IMR-90 (cell line): ENCODE results near the gene TIE1. TPM values are rescaled to one million over a fixed set of nuclear protein-coding genes. Genes with fewer than 3 reads are reported as not detected.

Experiments
- ATAC-seq: fragments of 200-7000 bp; cut with Tn5 transposase; 2 replicates; pipeline ENCODE4 v1.9.1; 2020; ENCODE audit warnings: low read depth, mild to moderate bottlenecking, moderate library complexity
- BruUV-seq: library from RNA; stranded (reverse); fragments of 400-500 nt; replicated peaks from 2 replicates; lab custom pipeline; 2021; lab: Mats Ljungman, UMichigan
- CTCF ChIA-PET: fragments of 300-600 bp; formaldehyde crosslinking; extraction: SDS; loops from one replicate; lab custom pipeline; 2021; ENCODE audit warnings: antibody characterized with exemption; lab: Yijun Ruan, JAX
- POLR2A ChIA-PET: fragments of 300-600 bp; sonication (Branson Sonifier 250); formaldehyde crosslinking; loops from one replicate; lab custom pipeline; 2022; ENCODE audit warnings: antibody characterized with exemption; ENCODE audit not compliant: unreplicated experiment; lab: Charles Lee
- DNase-seq: peaks from one replicate; pipeline ENCODE4 v3.0.0; 2013
- H2AFZ ChIP-seq: replicated peaks from 2 replicates; pipeline ENCODE3; 2013; ENCODE audit warnings: low read length, mild to moderate bottlenecking; ENCODE audit not compliant: poor library complexity
- H2AK5ac ChIP-seq: 2 replicates; pipeline ENCODE4 v1.6.1; 2013; ENCODE audit warnings: low read depth, low read length, inconsistent platforms
- H2AK9ac ChIP-seq: replicated peaks from 2 replicates; pipeline ENCODE3; 2013; ENCODE audit warnings: mild to moderate bottlenecking, low read depth, low read length, moderate library complexity; ENCODE audit not compliant: poor library complexity
- H2BK120ac ChIP-seq: 2 replicates; pipeline ENCODE4 v1.6.1; 2013; ENCODE audit warnings: low read depth, low read length, inconsistent platforms
- H2BK15ac ChIP-seq: 3 replicates; pipeline ENCODE4 v1.6.1; 2013; ENCODE audit warnings: low read depth, low read length, inconsistent platforms
- H2BK20ac ChIP-seq: 2 replicates; pipeline ENCODE4 v1.6.1; 2013; ENCODE audit warnings: low read depth, mild to moderate bottlenecking, inconsistent platforms, low read length, moderate library complexity
- H2BK5ac ChIP-seq: 2 replicates; pipeline ENCODE4 v1.6.1; 2013; ENCODE audit warnings: mild to moderate bottlenecking, low read depth, low read length, inconsistent platforms; ENCODE audit not compliant: poor library complexity, severe bottlenecking
- H3K14ac ChIP-seq: replicated peaks from 2 replicates; pipeline ENCODE4 v1.6.1; 2013; ENCODE audit warnings: low read depth, low read length, inconsistent platforms
- H3K18ac ChIP-seq: 2 replicates; pipeline ENCODE4 v1.6.1; 2013; ENCODE audit warnings: low read depth, low read length, control low read depth
- H3K23ac ChIP-seq: 2 replicates; pipeline ENCODE4 v1.6.1; 2013; ENCODE audit warnings: low read depth, low read length, inconsistent platforms
- H3K27ac ChIP-seq: 2 replicates; pipeline ENCODE4 v1.5.1; 2013; ENCODE audit warnings: mild to moderate bottlenecking, control low read depth, low read length; ENCODE audit not compliant: insufficient read depth
- H3K27me3 ChIP-seq: 2 replicates; pipeline ENCODE4 v1.6.1; 2013; ENCODE audit warnings: low read length; ENCODE audit not compliant: control insufficient read depth, insufficient read depth
- H3K36me3 ChIP-seq: 2 replicates; pipeline ENCODE4 v1.6.1; 2013; ENCODE audit warnings: low read length, mixed read lengths; ENCODE audit not compliant: control insufficient read depth, insufficient read depth
- H3K4ac ChIP-seq: 2 replicates; pipeline ENCODE4 v1.6.1; 2013; ENCODE audit warnings: low read depth, low read length, inconsistent platforms
- H3K4me1 ChIP-seq: 2 replicates; pipeline ENCODE4 v1.6.1; 2013; ENCODE audit warnings: low read length, mixed read lengths; ENCODE audit not compliant: control insufficient read depth, insufficient read depth
- H3K4me2 ChIP-seq: 2 replicates; pipeline ENCODE4 v1.6.1; 2013; ENCODE audit warnings: low read depth, mild to moderate bottlenecking, control low read depth, low read length, moderate library complexity
- H3K4me3 ChIP-seq: 2 replicates; pipeline ENCODE4 v1.5.1; 2013; ENCODE audit warnings: low read depth, mild to moderate bottlenecking, control low read depth, low read length, moderate library complexity; ENCODE audit not compliant: insufficient read depth
- H3K56ac ChIP-seq: 2 replicates; pipeline ENCODE4 v1.6.1; 2013; ENCODE audit warnings: low read length, inconsistent platforms; ENCODE audit not compliant: insufficient read depth; ENCODE audit errors: extremely low read depth
- H3K79me1 ChIP-seq, 2 experiments: 2 replicates each; pipeline ENCODE4 v1.6.1; 2013; ENCODE audit warnings: low read length in 2 of 2, inconsistent platforms in 1 of 2, low read depth in 1 of 2
- H3K9ac ChIP-seq: 2 replicates; pipeline ENCODE4 v1.6.1; 2013; ENCODE audit warnings: low read depth, low read length, control low read depth
- H3K9me1 ChIP-seq: 2 replicates; pipeline ENCODE4 v1.6.1; 2013; ENCODE audit warnings: low read length, inconsistent platforms; ENCODE audit not compliant: insufficient read depth
- H3K9me3 ChIP-seq: 2 replicates; pipeline ENCODE4 v1.6.1; 2013; ENCODE audit warnings: low read length; ENCODE audit not compliant: control insufficient read depth, insufficient read depth
- H4K20me1 ChIP-seq: 2 replicates; pipeline ENCODE4 v1.6.1; 2013; ENCODE audit warnings: low read length, inconsistent platforms; ENCODE audit not compliant: insufficient read depth
- H4K5ac ChIP-seq: 2 replicates; pipeline ENCODE4 v1.6.1; 2013; ENCODE audit warnings: mild to moderate bottlenecking, low read depth, low read length, control low read depth
- H4K8ac ChIP-seq, 2 experiments: 2 replicates each; pipeline ENCODE4 v1.6.1; 2013; ENCODE audit warnings: low read depth in 2 of 2, low read length in 2 of 2, control low read depth in 1 of 2, inconsistent platforms in 1 of 2
- H4K91ac ChIP-seq: 2 replicates; pipeline ENCODE4 v1.6.1; 2013; ENCODE audit warnings: low read depth, low read length, inconsistent platforms; ENCODE audit not compliant: insufficient read depth
- BHLHE40 ChIP-seq: fragments of 150-350 bp; IDR thresholded peaks from 2 replicates; pipeline ENCODE4 v1.6.1; 2016; ENCODE audit warnings: mild to moderate bottlenecking, low read depth, low read length
- CEBPB ChIP-seq: IDR thresholded peaks from 2 replicates; pipeline ENCODE4 v1.6.1; 2012; ENCODE audit warnings: low read depth, low read length, improper control_type of control experiment
- CHD1 ChIP-seq: IDR thresholded peaks from 2 replicates; pipeline ENCODE4 v1.6.1; 2012; ENCODE audit warnings: low read depth, low read length, improper control_type of control experiment
- CTCF ChIP-seq: conservative IDR thresholded peaks from 2 replicates; pipeline ENCODE4 v1.5.1; 2012; ENCODE audit warnings: mild to moderate bottlenecking, low read depth, low read length, improper control_type of control experiment
- ELK1 ChIP-seq: fragments of 150-350 bp; IDR thresholded peaks from 2 replicates; pipeline ENCODE4 v1.6.1; 2016; ENCODE audit warnings: low read depth, mild to moderate bottlenecking, low read length, moderate library complexity, borderline replicate concordance
- FOS ChIP-seq: fragments of 150-350 bp; IDR thresholded peaks from 2 replicates; pipeline ENCODE4 v1.6.1; 2016; ENCODE audit warnings: low read depth, low read length
- MAFK ChIP-seq: IDR thresholded peaks from 2 replicates; pipeline ENCODE4 v1.6.1; 2012; ENCODE audit warnings: low read depth, low read length, improper control_type of control experiment
- MAZ ChIP-seq: IDR thresholded peaks from 2 replicates; pipeline ENCODE4 v1.6.1; 2012; ENCODE audit warnings: low read depth, mild to moderate bottlenecking, low read length, improper control_type of control experiment, moderate library complexity, borderline replicate concordance
- MXI1 ChIP-seq: IDR thresholded peaks from 2 replicates; pipeline ENCODE4 v1.6.1; 2012; ENCODE audit warnings: low read depth, mild to moderate bottlenecking, low read length, moderate library complexity, borderline replicate concordance
- NFE2L2 ChIP-seq: fragments of 150-350 bp; IDR thresholded peaks from 2 replicates; pipeline ENCODE4 v1.6.1; 2016; ENCODE audit warnings: low read depth, mild to moderate bottlenecking, low read length
- POLR2A ChIP-seq: IDR thresholded peaks from 2 replicates; pipeline ENCODE4 v1.6.1; 2012; ENCODE audit warnings: mild to moderate bottlenecking, low read depth, low read length
- RAD21 ChIP-seq: IDR thresholded peaks from 2 replicates; pipeline ENCODE4 v1.6.1; 2012; ENCODE audit warnings: low read length, improper control_type of control experiment
- RCOR1 ChIP-seq: IDR thresholded peaks from 2 replicates; pipeline ENCODE4 v1.6.1; 2012; ENCODE audit warnings: mild to moderate bottlenecking, low read length, improper control_type of control experiment; ENCODE audit not compliant: insufficient replicate concordance
- RFX5 ChIP-seq: IDR thresholded peaks from 2 replicates; pipeline ENCODE4 v1.8.0; 2012; ENCODE audit warnings: low read depth, mild to moderate bottlenecking, low read length, moderate library complexity
- SMC3 ChIP-seq: fragments of 150-350 bp; IDR thresholded peaks from 2 replicates; pipeline ENCODE4 v1.6.1; 2016; ENCODE audit warnings: low read depth, mild to moderate bottlenecking, antibody characterized with exemption, low read length, moderate library complexity
- WGBS, 2 experiments: methylation state at CpG; one replicate each; pipeline versions ENCODE4 v1.1.5 to v1.1.7; 2013; ENCODE audit warnings: missing lambda C conversion rate in 2 of 2; ENCODE audit not compliant: insufficient read length in 1 of 2; ENCODE audit errors: extremely low coverage in 2 of 2; 5-methylcytosine and 5-hydroxymethylcytosine counted together
- dilution Hi-C: fragments of 300-500 bp; cut with HindIII; formaldehyde crosslinking; loops from one replicate; pipeline ENCODE4 v1.14.3; 2018; ENCODE audit warnings: low sequenced_read_pairs; ENCODE audit not compliant: unreplicated experiment
- in situ Hi-C: fragments of 300-500 bp; cut with MboI; formaldehyde crosslinking; loops from 3 replicates; pipeline ENCODE4 v1.14.3; 2019; ENCODE audit warnings: low sequenced_read_pairs, inconsistent platforms, mixed read lengths
- intact Hi-C: fragments of 100-400 bp; cut with micrococcal nuclease; formaldehyde crosslinking; loops from 2 replicates; pipeline ENCODE4 v1.10.0; 2022
- polyA plus RNA-seq, 3 experiments: library from polyadenylated mRNA; depleted of rRNA; stranded (reverse); fragments of >200 nt; gene quantifications; 2 replicates each; pipeline ENCODE4 v1.2.3, GENCODE V29; 2012; ENCODE audit warnings: low replicate concordance in 1 of 3
- total RNA-seq: library from RNA; depleted of rRNA; stranded (reverse); fragments of >200 nt; gene quantifications from 2 replicates; pipeline ENCODE4 v1.2.3, GENCODE V29; 2012
- TF ChIP-seq, protein P1 (sequence below): fragments of 150-350 bp; IDR thresholded peaks from 2 replicates; pipeline ENCODE4 v1.6.1; 2017; ENCODE audit warnings: mild to moderate bottlenecking, antibody characterized with exemption, low read length, low read depth

The TIE1 gene
- total and polyA plus RNA-seq, 2 of the 4 experiments (the other 2 are of a cell fraction) = 2.3 to 7.5 TPM

DNA sequence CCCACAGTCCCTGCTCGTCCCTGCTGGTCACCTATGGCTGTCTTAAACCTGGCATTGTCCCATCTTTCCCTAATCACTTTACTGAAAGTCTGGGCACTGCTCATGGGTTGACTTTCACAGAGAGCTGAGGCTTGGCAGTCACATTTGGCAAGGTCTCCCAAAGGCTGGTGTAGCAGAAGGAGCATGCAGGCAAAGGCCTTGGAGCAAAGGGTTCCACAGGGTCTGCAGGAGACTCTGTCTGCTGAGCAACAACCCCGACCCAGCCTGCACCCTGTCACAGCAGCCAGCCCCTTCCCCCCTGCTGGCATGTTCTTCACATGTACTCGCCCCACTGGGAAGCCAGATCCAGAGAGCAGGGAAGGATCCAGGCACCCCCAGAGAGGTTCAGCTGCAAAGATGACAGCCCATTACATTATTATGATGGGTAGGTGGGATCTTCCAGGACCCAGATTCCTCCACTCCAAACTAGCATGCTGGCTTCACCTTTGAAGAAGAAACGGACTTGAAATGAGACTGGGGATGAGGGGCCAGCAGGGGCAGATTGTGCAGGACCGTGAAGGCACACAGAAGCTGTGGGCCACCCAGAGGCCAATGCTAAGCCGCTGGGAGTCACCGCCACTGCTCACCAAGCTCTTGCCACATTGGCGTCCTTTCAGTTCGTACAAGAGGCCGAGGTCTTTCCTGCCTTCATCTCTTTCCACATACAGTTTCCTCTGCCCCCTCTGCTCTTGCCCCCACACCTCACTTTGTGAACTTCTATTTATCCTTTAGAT, 45.2 kb upstream of the TIE1 start:
- ChIA-PET CTCF (no interaction called here), POLR2A (no interaction called here)
- in situ Hi-C loops = no loop called here
- H4K8ac ChIP-seq = no peak overlapping the region
- no peak overlapping the region for H2BK20ac ChIP-seq
- H2AFZ ChIP-seq = no peak overlapping the region
- no peak overlapping the region for H3K27ac ChIP-seq
- H3K23ac ChIP-seq = no peak overlapping the region
- H2BK120ac ChIP-seq = no peak overlapping the region
- no peaks in the 10 kb centered on the region for H3K9me1 ChIP-seq
- DNase-seq (no peak), ATAC-seq (no peak)
- H3K36me3 ChIP-seq = no peaks in the 10 kb centered on the region
- H4K5ac ChIP-seq = no peak overlapping the region
- peaks cover 7% of the 10 kb centered on the region for H3K9me3 ChIP-seq
- no peak overlapping the region for H3K4ac ChIP-seq
- H3K4me3 ChIP-seq = no peak overlapping the region
- intact Hi-C loops = no loop called here
- no peak overlapping the region for H4K91ac ChIP-seq
- H4K20me1 ChIP-seq = no peaks in the 10 kb centered on the region
- H2AK5ac ChIP-seq = no peak overlapping the region
- peaks cover 42% of the 10 kb centered on the region for H3K27me3 ChIP-seq
- H3K56ac ChIP-seq = no peak overlapping the region
- H2BK5ac ChIP-seq = no peak overlapping the region
- H3K4me1 ChIP-seq = no peaks in the 10 kb centered on the region
- no peak overlapping the region for H3K9ac ChIP-seq
- BruUV-seq = no TSS peak
- no peak for TF ChIP-seq POLR2A
- TF ChIP-seq MXI1 = no peak
- TF ChIP-seq, protein P1, sequence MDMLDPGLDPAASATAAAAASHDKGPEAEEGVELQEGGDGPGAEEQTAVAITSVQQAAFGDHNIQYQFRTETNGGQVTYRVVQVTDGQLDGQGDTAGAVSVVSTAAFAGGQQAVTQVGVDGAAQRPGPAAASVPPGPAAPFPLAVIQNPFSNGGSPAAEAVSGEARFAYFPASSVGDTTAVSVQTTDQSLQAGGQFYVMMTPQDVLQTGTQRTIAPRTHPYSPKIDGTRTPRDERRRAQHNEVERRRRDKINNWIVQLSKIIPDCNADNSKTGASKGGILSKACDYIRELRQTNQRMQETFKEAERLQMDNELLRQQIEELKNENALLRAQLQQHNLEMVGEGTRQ = no peak
- TF ChIP-seq FOS = no peak
- no peak for TF ChIP-seq MAZ
- TF ChIP-seq NFE2L2 = no peak
- TF ChIP-seq RCOR1 = no peak
- no peak for TF ChIP-seq RFX5
- no peak for TF ChIP-seq CEBPB
- no peak for TF ChIP-seq CTCF
- no peak for TF ChIP-seq RAD21
- TF ChIP-seq CHD1 = no peak
- no peak for TF ChIP-seq ELK1
- TF ChIP-seq MAFK = no peak
- TF ChIP-seq BHLHE40 = no peak
- TF ChIP-seq SMC3 = no peak
- H2BK15ac ChIP-seq = no peak overlapping the region
- no peak overlapping the region for H2AK9ac ChIP-seq
- no peak overlapping the region for H3K14ac ChIP-seq
- H3K4me2 ChIP-seq = no peak overlapping the region
- WGBS, 2 experiments = 72% methylated on average over 5 of the region's 10 CpGs; no CpG with 5 or more reads in 1 of the 2 experiments
- no peak overlapping the region for H3K18ac ChIP-seq
- H3K79me1 ChIP-seq = no peaks in the 10 kb centered on the region
- dilution Hi-C loops = no loop called here
